ENCODE data around the gene IQCH.
"Not testable (repeated sequence)": the region's sequence is repeated elsewhere in the genome, so short reads cannot be mapped to it uniquely, and the experiment has no call there.

Gene IQCH

DNA sequence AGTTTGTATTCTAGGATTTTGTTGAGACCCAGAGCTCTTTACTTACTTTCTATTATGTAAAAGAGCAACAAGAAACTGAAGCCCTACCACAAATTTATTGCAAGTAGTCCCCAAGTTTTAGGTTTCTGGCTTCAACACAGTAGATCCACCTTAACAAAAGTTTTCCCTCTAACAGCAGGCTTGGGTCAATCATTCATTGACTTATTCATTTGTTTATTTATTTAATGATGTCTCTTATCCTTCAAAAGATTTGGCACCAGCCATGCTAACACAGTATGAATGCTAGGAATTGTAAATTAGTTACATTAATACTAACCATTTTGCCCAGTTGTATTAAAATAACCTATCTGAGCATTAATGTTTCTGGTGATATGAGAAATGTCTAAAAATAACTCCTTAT, 88.6 kb downstream of the IQCH start:
- TF ChIP-seq, protein P1, sequence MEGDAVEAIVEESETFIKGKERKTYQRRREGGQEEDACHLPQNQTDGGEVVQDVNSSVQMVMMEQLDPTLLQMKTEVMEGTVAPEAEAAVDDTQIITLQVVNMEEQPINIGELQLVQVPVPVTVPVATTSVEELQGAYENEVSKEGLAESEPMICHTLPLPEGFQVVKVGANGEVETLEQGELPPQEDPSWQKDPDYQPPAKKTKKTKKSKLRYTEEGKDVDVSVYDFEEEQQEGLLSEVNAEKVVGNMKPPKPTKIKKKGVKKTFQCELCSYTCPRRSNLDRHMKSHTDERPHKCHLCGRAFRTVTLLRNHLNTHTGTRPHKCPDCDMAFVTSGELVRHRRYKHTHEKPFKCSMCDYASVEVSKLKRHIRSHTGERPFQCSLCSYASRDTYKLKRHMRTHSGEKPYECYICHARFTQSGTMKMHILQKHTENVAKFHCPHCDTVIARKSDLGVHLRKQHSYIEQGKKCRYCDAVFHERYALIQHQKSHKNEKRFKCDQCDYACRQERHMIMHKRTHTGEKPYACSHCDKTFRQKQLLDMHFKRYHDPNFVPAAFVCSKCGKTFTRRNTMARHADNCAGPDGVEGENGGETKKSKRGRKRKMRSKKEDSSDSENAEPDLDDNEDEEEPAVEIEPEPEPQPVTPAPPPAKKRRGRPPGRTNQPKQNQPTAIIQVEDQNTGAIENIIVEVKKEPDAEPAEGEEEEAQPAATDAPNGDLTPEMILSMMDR (IDR thresholded peaks at IDR 0.05; ENCODE audit: insufficient read depth, low read depth, low read length, missing control alignments) = no peak
- no peak for DNase-seq (ENCODE audit: low read depth)
- H3K4me3 ChIP-seq (ENCODE audit: low read length) = no peak overlapping the region

DNA sequence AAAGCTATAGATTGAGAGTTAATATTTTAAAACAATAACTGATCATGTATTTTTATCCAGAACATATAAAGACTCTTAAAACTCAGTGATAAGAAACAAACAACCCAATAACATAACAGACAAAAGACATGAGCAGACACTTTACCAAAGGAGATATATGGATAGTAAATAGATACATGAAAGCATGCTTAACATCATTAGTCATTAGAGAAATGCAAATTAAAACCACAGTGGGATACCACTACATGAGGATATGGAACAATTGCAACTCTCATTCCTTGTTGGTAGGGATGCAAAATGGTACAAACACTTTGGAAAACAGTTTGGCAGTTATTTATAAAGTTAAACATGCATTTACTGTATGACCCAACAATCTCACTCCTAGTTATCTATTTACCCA, 95.0 kb downstream of the IQCH start:
- no peak overlapping the region for H3K4me3 ChIP-seq (ENCODE audit: low read length)
- no peak for DNase-seq (ENCODE audit: low read depth)
- TF ChIP-seq, protein P1 (IDR thresholded peaks at IDR 0.05; ENCODE audit: insufficient read depth, low read depth, low read length, missing control alignments) = no peak

DNA sequence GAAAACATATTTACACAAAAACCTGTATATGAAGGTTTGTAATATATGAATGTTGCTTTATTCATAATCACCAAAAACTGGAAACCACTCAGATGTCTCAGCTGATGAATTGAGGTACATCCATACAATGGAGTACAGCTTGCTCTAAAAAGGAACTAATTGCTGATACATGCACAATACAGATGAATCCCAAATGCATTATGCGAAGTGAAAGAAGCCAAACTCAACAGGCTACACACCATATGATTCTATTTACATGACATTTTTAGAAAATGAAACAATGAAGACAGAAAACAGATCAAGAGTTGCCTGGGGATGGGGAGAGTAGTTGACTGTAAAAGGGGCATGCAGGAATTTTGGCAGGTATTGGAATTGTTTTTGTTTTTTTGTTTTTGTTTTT, 95.5 kb downstream of the IQCH start:
- TF ChIP-seq, protein P1 (IDR thresholded peaks at IDR 0.05; ENCODE audit: insufficient read depth, low read depth, low read length, missing control alignments) = no peak
- no peak overlapping the region for H3K4me3 ChIP-seq (ENCODE audit: low read length)

DNA sequence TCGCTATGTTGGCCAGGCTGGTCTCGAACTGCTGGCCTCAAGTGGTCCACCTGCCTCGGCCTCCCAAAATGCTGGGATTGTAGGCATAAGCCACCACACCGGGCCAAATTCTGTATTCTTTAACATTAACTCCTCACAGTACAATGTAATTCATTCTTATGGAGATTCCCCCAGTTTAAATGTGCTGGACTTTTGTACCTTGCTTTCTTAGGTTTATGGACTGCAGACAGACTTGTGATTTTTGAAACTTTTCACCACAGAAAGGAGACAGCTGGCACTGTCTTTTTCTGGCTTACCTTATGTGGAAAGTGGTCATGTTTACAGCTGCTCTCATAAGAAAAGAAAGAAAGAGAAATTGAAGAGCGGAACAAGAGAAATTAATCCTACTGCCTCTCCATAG, 103.8 kb downstream of the IQCH start:
- DNase-seq (ENCODE audit: low read depth) = no peak
- TF ChIP-seq, protein P1 (IDR thresholded peaks at IDR 0.05; ENCODE audit: insufficient read depth, low read depth, low read length, missing control alignments) = no peak
- no peak overlapping the region for H3K4me3 ChIP-seq (ENCODE audit: low read length)

More for the DNA sequence above, 95.5 kb downstream of the IQCH start:
- no peak for DNase-seq (ENCODE audit: low read depth)

DNA sequence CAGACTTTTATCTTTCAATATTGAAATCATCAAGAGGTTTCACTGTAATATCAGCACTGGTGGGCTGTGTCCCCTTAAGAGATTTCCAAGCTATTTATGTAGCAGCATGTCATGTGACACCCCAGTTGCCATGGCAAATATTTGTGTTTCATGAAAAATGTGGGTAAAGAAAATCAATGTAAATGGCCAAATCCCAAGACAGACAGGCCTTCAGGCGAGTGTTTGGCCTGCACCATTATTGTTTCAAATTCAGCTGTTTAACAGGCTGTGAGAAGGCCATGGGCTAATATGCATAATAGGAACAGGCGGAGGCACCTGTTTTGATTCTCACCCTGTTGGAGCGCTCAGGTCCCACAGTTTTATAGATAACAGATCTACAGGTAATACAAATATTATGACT, 104.2 kb downstream of the IQCH start:
- no peak for DNase-seq (ENCODE audit: low read depth)
- TF ChIP-seq, protein P1 (IDR thresholded peaks at IDR 0.05; ENCODE audit: insufficient read depth, low read depth, low read length, missing control alignments) = no peak
- no peak overlapping the region for H3K4me3 ChIP-seq (ENCODE audit: low read length)

DNA sequence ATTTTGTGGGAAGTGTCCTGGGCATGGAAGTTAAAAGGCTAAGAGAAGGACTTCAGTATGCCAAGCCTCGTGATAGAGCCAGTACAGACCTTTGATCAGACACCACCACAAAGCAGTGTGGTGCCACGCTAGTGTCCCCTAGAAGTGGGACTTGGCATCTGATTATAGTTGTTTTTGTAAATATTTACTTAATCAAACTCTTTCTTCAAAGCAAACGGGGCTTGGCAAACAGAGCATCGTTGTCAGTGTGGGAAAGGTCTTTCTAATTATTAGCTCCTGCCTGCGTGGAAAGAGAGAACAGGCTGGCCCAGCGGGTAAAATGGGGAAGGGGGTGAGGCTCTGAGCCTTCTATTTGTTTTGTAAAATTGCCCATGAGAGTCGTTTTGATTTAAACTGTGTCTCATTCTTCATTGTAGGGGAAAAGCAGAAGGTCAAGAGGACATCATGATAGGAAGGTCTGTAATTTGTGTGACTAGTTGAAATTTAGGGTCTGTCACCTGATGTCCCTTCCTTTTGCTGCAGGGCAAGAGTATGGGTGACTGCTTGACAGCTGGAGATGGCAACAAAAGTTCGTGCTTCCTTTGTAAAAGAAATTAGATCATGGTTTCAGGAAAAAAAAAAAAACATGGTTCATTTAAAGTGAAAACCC, 105.0 kb downstream of the IQCH start:
- no peak overlapping the region for H3K4me3 ChIP-seq (ENCODE audit: low read length)
- TF ChIP-seq, protein P1 (IDR thresholded peaks at IDR 0.05; ENCODE audit: insufficient read depth, low read depth, low read length, missing control alignments) = no peak
- DNase-seq (ENCODE audit: low read depth) = no peak

DNA sequence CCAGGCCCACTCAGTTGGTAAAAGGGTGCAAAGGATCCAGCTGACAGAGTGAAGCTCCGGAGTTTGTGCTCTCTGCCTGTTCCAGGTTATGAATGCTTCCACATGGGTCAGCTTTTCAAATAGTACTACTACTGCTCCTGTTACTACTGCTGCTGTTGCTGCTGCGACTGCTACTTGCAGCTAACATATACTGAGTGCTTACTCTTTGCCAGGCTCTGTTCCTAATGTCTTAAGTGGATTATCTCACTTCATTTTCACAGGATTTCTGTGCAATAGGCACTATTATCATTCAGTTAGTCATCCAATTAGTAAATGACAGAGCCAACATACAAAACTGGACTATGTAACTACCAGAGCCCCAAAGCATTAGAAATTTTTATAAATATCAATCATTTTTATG, 106.5 kb downstream of the IQCH start:
- TF ChIP-seq, protein P1 (IDR thresholded peaks at IDR 0.05; ENCODE audit: insufficient read depth, low read depth, low read length, missing control alignments) = no peak
- no peak overlapping the region for H3K4me3 ChIP-seq (ENCODE audit: low read length)
- DNase-seq (ENCODE audit: low read depth) = no peak

DNA sequence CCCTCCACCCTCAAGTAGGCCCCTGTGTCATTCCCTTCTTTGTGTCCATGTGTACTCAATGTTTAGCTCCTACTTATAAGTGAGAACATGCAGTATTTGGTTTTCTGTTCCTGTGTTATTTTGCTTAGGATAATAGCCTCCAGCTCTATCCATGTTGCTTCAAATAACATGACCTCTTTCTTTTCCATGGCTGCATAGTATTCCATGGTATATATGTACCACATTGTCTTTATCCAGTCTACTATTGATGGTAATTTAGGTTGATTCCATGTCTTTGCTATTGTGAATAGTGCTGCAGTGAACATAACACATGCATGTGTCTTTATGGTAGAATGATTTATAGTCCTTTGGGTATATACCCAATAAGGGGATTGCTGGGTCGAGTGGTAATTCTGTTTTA, 109.1 kb downstream of the IQCH start:
- DNase-seq (ENCODE audit: low read depth); H3K4me3 ChIP-seq (ENCODE audit: low read length): not testable (repeated sequence)
